ENCODE data around the gene USP22.
"Not testable (repeated sequence)": the region's sequence is repeated elsewhere in the genome, so short reads cannot be mapped to it uniquely, and the experiment has no call there.

The USP22 gene

GRCh38 chr17:20986767-20987510, 55.9 kb downstream of the USP22 start:
- no peak for DNase-seq

GRCh38 chr17:20983359-20983637, 59.5 kb downstream of the USP22 start:
- DNase-seq, result no peak

GRCh38 chr17:20982589-20983358, 60.0 kb downstream of the USP22 start:
- DNase-seq, result no peak

DNA sequence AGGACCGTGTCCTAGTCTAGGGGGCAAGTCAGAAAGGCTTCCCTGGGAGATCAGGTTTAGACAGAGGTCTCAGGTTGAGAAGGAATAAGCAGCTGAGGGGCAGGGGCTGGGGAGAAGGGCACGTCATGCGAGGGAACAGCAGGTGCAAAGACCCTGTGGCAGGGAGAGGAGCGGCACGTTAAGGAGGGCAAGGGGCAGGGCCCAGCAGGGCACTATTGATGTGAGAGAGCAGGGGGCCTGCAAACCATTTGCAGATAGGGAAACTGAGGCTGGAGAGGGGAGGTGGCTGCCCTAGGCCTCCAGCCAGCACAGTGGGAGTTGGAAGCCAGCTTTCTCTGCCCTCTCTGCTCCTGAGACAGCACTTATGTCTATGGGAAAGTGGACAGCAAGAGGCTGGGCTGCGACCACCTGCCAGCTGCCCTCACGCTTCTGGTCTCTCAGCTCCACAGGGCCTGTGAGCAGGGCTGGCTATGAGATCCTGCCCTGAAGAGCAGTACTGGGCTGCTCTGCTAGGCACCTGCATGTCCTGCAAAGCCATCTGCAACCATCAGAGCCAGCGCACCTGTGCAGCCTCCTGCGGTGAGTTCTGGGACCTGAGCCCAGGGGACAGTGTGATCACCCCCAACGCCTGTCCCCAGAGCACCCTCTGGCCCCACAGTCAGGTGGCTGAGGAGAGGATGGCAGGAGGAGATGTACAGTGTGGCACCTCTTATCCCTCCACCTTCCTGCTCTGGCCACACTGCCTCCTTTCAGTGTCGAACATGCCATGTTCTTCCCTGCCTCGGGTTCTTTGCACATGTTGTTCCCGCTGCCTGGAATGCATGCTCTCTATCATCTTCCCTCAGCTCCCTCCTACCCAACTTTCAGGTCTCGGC, 61.5 kb downstream of the USP22 start:
- no peak for DNase-seq

GRCh38 chr17:20979792-20980083, 63.1 kb downstream of the USP22 start:
- DNase-seq, result no peak

DNA sequence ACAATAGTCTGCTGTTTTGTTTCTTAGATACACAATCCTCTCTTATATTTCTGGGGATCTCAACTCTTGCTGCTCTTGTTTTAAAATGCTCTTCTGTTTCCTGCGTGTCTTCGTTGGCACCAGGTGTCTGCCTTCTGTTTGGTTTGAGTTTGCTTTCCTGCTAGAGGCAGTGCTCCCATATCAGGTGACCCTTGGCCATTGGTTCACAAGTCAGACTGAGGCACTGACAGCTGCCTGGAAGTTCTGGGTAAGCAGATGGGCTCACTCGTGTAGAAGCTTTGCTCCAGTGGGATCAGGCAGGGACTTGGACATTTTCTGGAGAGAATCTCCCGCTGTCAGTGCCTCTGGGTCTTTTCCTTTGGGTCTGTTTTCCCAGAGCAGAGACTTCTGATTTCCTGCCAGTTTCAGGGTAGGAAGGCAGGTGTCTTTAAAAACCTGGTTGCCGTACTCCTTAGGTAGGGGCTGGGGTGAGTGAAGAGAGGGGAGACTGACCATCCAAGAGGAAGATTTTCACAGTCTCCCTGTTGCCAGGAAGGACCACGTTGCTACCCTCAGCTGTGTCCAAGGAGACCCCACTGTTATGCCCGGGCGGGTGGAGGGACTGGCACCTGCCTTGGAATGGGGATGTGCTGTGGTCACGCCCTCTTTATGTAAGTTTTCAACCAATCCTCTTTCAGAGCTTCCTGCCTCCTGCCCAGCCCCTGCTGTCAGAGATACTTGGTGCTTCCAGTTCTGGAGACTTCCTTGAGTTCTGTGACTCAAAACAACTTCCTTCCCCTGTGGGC, 63.6 kb downstream of the USP22 start:
- not testable (repeated sequence) for DNase-seq

DNA sequence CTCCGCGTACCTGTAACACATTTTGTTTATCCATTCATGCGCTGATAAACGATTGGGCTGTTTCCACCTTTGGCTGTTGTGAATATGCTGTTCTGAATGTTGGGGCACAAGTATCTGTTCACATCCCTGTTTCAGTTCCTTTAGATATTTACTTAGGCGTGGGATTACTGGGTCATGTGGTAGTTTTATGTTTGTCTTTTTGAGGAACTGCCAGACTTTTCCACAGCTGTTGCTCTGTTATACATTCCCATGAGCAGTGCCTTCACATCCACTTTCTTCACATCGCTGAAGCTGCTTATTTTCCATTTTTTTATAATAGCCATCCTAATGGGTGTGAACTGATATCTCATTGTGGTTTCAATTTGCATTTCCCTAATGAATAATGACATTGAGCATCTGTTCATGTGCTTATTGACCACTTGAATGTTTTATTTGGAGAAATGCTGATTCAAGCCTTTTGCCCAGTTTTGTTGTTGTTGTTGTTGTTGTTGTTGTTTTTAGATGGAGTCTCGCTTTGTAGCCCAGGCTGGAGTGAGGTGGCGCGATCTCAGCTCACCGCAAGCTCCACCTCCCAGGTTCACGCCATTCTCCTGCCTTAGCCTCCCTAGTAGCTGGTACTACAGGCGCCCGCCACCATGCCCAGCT, 65.1 kb downstream of the USP22 start:
- DNase-seq, result not testable (repeated sequence)

DNA sequence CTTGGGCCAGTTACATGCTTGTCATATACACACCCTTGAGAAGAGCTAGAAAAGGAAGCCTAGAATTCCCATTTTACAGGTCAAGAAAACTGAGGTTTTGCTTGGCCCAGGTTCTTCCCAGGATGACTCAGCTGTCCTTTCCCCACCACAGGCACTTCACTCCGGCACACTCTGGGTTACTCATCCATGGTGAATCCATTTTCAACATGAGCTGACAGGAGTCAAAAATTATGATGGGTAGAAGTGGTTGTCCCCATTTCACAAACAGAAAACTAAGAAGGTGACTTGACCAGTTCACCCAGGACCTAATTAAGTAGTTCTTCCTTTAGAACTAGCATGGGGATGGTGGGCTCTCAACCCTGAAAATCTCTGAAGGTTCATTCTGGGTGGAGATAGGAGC, 67.2 kb downstream of the USP22 start:
- no peak for DNase-seq

GRCh38 chr17:20970329-20970728, 72.5 kb downstream of the USP22 start:
- no peak for DNase-seq

GRCh38 chr17:20968913-20969616, 73.7 kb downstream of the USP22 start:
- no peak for DNase-seq

DNA sequence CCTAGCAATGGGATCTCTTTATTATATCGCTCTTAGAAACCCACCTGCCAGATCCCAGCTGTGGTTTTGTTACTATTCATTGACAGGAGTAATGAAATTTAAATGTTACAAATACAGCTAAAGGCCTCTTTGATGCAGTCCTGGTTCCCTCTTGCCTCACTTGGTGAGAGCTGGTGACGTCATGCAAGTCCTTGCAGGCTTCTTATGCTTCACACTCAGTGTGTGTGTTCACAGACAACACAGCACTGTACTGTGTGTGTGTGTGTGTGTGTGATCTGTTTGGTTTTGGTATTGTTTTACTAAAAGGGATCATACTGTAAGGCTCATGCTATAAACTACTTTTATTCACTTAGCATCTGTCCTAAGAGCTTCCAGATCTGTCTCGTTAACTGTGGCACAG, 75.0 kb downstream of the USP22 start:
- no peak for DNase-seq

DNA sequence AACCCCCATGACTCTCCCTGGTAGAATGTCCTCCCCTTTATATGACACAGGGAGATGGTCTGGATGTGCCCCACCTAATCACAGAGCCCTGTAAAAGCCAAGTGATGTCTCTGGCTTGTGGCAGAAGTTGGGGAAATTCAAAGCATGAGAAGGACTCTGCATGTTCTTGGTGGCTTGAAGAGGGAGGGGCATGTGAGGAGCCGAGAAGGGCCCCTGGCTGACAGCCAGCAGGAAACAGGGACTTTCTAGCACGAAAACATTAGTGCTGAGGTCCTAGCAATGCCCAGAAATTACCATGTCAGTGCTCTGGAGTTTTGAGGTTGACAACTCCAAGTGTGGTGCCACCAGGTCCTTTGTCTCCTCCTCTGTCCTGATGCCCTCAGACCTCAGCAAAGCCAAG, 75.9 kb downstream of the USP22 start:
- no peak for DNase-seq

DNA sequence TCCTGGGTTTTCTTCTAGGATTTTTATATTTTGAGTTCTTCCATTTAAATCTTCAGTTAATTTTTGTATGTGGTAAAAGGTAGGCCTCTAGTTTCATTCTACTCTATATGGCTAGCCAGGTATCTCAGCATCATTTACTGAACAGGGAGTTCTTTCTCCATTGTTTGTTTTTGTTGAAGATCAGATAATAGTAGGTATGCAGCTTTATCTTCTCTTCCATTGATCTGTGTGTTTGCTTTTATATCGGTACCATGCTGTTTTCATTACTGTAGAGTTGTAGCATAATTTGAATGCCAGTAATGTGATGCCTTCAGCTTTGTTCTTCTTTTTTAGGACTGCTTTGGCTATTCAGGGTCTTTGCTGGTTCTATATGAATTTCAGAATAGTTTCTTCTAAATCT, 77.3 kb downstream of the USP22 start:
- no peak for DNase-seq

DNA sequence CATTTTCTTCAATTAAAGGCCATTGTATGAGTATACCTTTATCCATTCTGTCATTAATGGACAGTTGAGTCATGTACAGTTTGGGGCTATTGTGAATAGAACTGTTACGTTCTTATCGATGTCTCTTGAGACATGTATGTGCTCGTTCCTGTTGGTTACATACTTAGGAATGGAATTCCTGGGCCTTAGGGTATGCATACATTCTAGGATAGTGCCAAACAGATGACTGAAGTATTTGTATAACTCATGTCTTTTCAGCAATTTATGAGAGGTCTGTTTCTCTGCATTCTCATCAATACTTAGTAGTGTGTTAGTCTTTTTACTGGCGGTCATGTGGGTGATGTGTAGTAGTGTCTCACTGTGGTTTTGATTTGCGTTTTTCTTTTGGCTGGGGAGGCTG, 81.2 kb downstream of the USP22 start:
- DNase-seq, result no peak

DNA sequence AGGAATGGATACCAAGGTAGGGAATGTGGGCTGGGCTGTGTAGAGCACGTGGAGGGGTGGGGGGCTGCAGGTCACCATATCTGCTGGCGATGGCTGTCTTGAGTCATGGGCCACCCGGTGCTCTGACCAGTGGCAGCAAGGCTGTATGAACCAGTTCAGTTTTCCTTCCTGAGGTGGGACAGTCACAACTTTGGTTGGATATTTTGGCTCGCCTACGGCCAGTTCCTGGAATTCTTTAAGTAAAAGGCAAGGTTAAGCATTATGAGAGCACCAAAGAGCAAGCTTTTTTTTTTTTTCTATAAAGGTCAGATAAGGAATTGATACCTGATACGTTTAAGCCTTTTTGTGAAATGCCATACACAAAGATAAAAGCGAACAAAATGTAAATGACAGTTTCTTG, 81.9 kb downstream of the USP22 start:
- DNase-seq, result no peak

DNA sequence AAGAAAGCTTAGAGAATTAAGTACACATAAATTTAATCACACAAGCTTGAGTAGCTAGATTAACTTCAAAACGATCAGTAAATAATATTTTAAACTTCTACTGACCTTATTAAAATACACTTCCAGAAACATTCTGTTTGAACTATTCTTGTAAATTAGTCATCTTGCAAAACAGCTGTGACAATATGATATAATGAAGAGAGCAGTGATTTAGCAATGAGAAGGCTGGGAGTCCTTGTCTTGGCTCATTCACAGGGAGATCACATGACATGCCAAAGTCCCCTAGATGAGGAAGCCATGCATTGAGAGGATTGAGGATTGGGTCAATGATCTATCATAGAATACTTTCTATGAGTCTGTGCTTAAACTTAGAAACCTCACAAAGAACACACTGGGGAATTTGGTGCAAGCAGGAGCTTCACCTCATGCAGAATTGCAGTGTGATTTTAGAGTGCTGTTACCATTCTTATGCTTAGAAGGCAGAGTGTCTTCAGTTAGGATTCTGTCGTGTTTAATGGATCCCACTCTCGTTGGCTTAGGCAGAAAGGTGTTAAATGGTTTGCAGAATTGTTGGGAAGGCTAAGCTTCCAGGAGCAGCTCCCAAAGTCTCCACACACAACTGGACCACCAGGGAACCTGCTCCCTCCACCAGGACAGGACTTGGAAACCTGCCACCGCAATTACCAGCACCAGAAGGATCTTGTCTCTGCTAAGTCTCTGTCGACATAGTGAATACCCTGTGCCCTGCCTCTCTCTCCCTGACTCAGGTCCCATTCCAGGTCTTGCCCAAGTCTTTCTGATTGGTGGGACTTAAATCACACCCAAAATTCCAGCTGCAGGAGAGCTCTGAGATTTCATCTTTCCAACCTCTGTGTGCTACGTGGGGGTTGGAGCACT, 87.1 kb downstream of the USP22 start:
- DNase-seq, result no peak

- DNase-seq, result no peak
These were observed 88.0 kb downstream of the USP22 start for GRCh38 chr17:20954794-20955193.

DNA sequence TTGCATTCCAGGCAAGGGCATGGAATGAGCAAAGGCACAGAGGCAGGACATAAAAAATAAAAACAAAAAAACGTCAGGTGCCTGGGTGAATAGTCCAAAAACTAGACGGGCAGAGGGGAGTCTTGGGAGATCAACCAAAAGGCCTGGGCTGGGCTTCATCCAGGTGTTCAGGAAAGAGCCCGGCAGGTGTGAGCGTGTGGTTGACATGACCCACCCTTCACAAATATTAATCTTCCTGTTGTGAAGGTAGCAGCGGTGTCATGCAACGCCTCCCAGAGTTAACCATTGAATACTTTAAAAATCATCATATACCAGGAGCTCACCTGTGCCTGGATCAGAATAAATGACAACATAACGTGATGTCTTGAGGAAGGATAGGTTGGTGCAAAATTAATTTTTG, 90.6 kb downstream of the USP22 start:
- no peak for DNase-seq

Data from T-helper 9 cell (primary cell).